OCI-LY3 (cell line): Measurements from ENCODE around the gene FGD5.

Experiments
- H2AFZ ChIP-seq: fragments of 200-600, 300-600 bp; shearing (Covaris generic); 2 replicates; pipeline ENCODE4 v1.6.0; 2014; ENCODE audit warnings: antibody characterized with exemption, low read depth, low read length
- H3K27ac ChIP-seq: fragments of 200-600, 300-600 bp; sonication (generic); 2 replicates; pipeline ENCODE4 v1.5.1; 2014; ENCODE audit warnings: mild to moderate bottlenecking, low read length, moderate library complexity, mixed read lengths
- H3K27me3 ChIP-seq: fragments of 200-600, 300-600 bp; sonication (generic); 2 replicates; pipeline ENCODE4 v1.6.1; 2014; ENCODE audit warnings: low read depth, low read length, mixed read lengths
- H3K36me3 ChIP-seq: fragments of 200-600, 300-600 bp; sonication (generic); replicated peaks from 2 replicates; pipeline ENCODE3; 2014; ENCODE audit warnings: low read depth, low read length, mixed read lengths
- H3K4me1 ChIP-seq: fragments of 300-600, 200-600 bp; sonication (generic); 2 replicates; pipeline ENCODE4 v1.6.1; 2014; ENCODE audit warnings: low read length, mixed read lengths
- H3K4me2 ChIP-seq: fragments of 200-600, 300-600 bp; sonication (generic); 2 replicates; pipeline ENCODE4 v1.6.1; 2014; ENCODE audit warnings: low read length, mixed read lengths
- H3K4me3 ChIP-seq: fragments of 300-600, 200-600 bp; sonication (generic); 2 replicates; pipeline ENCODE4 v1.5.1; 2014; ENCODE audit warnings: antibody characterized with exemption, mild to moderate bottlenecking, low read length, moderate library complexity
- H3K79me2 ChIP-seq: fragments of 300-600, 200-600 bp; shearing (Covaris generic); 2 replicates; pipeline ENCODE4 v1.6.1; 2014; ENCODE audit warnings: mild to moderate bottlenecking, low read length, mixed read lengths
- H3K9ac ChIP-seq: fragments of 300-600, 200-600 bp; shearing (Covaris generic); 2 replicates; pipeline ENCODE4 v1.6.0; 2014; ENCODE audit warnings: mild to moderate bottlenecking, low read length, moderate library complexity
- H3K9me3 ChIP-seq: fragments of 200-600, 300-600 bp; shearing (Covaris generic); 2 replicates; pipeline ENCODE4 v1.6.1; 2014; ENCODE audit warnings: low read length, mixed read lengths; ENCODE audit not compliant: insufficient read depth
- H4K20me1 ChIP-seq: fragments of 200-600, 300-600 bp; sonication (generic); 2 replicates; pipeline ENCODE4 v1.6.1; 2016; ENCODE audit warnings: low read length, mixed read lengths; ENCODE audit not compliant: insufficient read depth
- CTCF ChIP-seq: fragments of 200-600, 300-600 bp; sonication (generic); IDR thresholded peaks from 2 replicates; pipeline ENCODE4 v1.5.1; 2014; ENCODE audit warnings: antibody characterized with exemption, low read length, low read depth
- EZH2phosphoT487 ChIP-seq: fragments of 200-600 bp; shearing (Covaris generic); IDR thresholded peaks from 2 replicates; pipeline ENCODE4 v1.6.1; 2018; ENCODE audit warnings: antibody characterized with exemption, mixed run types, low read depth

Gene FGD5

GRCh38 chr3:14814411-14814871 lies 4.3 kb upstream of the FGD5 start:
- no peaks in the 10 kb centered on the region for H3K79me2 ChIP-seq
- H3K4me3 ChIP-seq = no peak overlapping the region
- peaks cover 53% of the 10 kb centered on the region for H3K27me3 ChIP-seq
- no peak overlapping the region for H3K4me2 ChIP-seq
- H3K4me1 ChIP-seq = no peaks in the 10 kb centered on the region
- no peak overlapping the region for H3K27ac ChIP-seq
- TF ChIP-seq CTCF = no peak
- TF ChIP-seq EZH2phosphoT487 = no peak
- no peak overlapping the region for H3K9ac ChIP-seq
- no peaks in the 10 kb centered on the region for H3K36me3 ChIP-seq
- H4K20me1 ChIP-seq = no peaks in the 10 kb centered on the region
- H3K9me3 ChIP-seq = no peaks in the 10 kb centered on the region
- H2AFZ ChIP-seq = no peak overlapping the region

GRCh38 chr3:14816359-14816758 lies 2.4 kb upstream of the FGD5 start:
- no peak overlapping the region for H3K4me3 ChIP-seq
- TF ChIP-seq EZH2phosphoT487 = no peak
- TF ChIP-seq CTCF = no peak
- H3K36me3 ChIP-seq = no peaks in the 10 kb centered on the region
- H2AFZ ChIP-seq = no peak overlapping the region
- no peak overlapping the region for H3K27ac ChIP-seq
- H3K27me3 ChIP-seq = peaks cover 53% of the 10 kb centered on the region
- H3K4me2 ChIP-seq = no peak overlapping the region
- H3K4me1 ChIP-seq = no peaks in the 10 kb centered on the region
- no peaks in the 10 kb centered on the region for H3K9me3 ChIP-seq
- H3K79me2 ChIP-seq = no peaks in the 10 kb centered on the region
- no peak overlapping the region for H3K9ac ChIP-seq
- no peaks in the 10 kb centered on the region for H4K20me1 ChIP-seq

GRCh38 chr3:14819671-14820070 lies 909 bp downstream of the FGD5 start:
- Histone ChIP-seq H3K9me3 (no peaks in the 10 kb centered on the region), H3K9ac (no peak overlapping the region), H4K20me1 (no peaks in the 10 kb centered on the region), H3K4me1 (no peaks in the 10 kb centered on the region), H2AFZ (no peak overlapping the region), H3K27me3 (peaks cover 53% of the 10 kb centered on the region), H3K27ac (no peak overlapping the region), H3K79me2 (no peaks in the 10 kb centered on the region), H3K36me3 (no peaks in the 10 kb centered on the region), H3K4me3 (no peak overlapping the region), H3K4me2 (no peak overlapping the region)
- no peak for TF ChIP-seq EZH2phosphoT487

- Histone ChIP-seq H3K4me2 (no peak overlapping the region), H3K4me1 (no peaks in the 10 kb centered on the region), H3K4me3 (no peak overlapping the region), H4K20me1 (no peaks in the 10 kb centered on the region), H3K79me2 (no peaks in the 10 kb centered on the region), H3K27ac (no peak overlapping the region), H3K27me3 (peaks cover 53% of the 10 kb centered on the region), H2AFZ (no peak overlapping the region), H3K36me3 (no peaks in the 10 kb centered on the region), H3K9me3 (no peaks in the 10 kb centered on the region), H3K9ac (no peak overlapping the region)
- no peak for TF ChIP-seq CTCF
- no peak for TF ChIP-seq EZH2phosphoT487
These were observed 1.4 kb downstream of the FGD5 start for GRCh38 chr3:14820156-14820555.

GRCh38 chr3:14821151-14821550 lies 2.4 kb downstream of the FGD5 start:
- H3K79me2 ChIP-seq = no peaks in the 10 kb centered on the region

More at GRCh38 chr3:14821151-14821550, 2.4 kb downstream of the FGD5 start:
- Histone ChIP-seq H3K9me3 (no peaks in the 10 kb centered on the region), H3K4me2 (no peak overlapping the region), H3K9ac (no peak overlapping the region), H4K20me1 (no peaks in the 10 kb centered on the region), H3K36me3 (no peaks in the 10 kb centered on the region), H3K27me3 (peaks cover 56% of the 10 kb centered on the region), H3K27ac (no peak overlapping the region), H3K4me3 (no peak overlapping the region), H3K4me1 (no peaks in the 10 kb centered on the region), H2AFZ (no peak overlapping the region)
- TF ChIP-seq CTCF (no peak), EZH2phosphoT487 (no peak)
